Liver (tissue), 9 donors: Measurements from ENCODE around the gene KLK10. TPM values are rescaled to one million over a fixed set of nuclear protein-coding genes. Genes with fewer than 3 reads are reported as not detected.

Source experiments
- DNase-seq: peaks from one replicate; pipeline ENCODE4 v3.0.0-alpha.2; 2017; ENCODE audit warnings: low spot score
- H3K27ac ChIP-seq, 2 donors: one replicate each; pipeline ENCODE4 v1.7.0; 2013; ENCODE audit warnings: inconsistent platforms in 2 of 2, low read length in 2 of 2, control low read depth in 1 of 2, low read depth in 1 of 2, mild to moderate bottlenecking in 1 of 2
- H3K27me3 ChIP-seq, 4 donors: one replicate each; pipeline versions ENCODE4 v1.6.1 to v1.7.0; 2013; ENCODE audit warnings: low read length in 3 of 4, inconsistent platforms in 1 of 4, mild to moderate bottlenecking in 1 of 4, moderate library complexity in 1 of 4; ENCODE audit not compliant: control insufficient read depth in 4 of 4, insufficient read depth in 4 of 4
- H3K36me3 ChIP-seq, 4 donors: one replicate each; pipeline versions ENCODE4 v1.6.1 to v1.7.0; 2013; ENCODE audit warnings: low read length in 3 of 4, mild to moderate bottlenecking in 3 of 4, low read depth in 1 of 4, moderate library complexity in 1 of 4; ENCODE audit not compliant: control insufficient read depth in 4 of 4, insufficient read depth in 3 of 4
- H3K4me1 ChIP-seq, 4 donors: one replicate each; pipeline versions ENCODE4 v1.6.1 to v1.7.0; 2013; ENCODE audit warnings: low read length in 3 of 4, mild to moderate bottlenecking in 3 of 4, moderate library complexity in 1 of 4; ENCODE audit not compliant: control insufficient read depth in 4 of 4, insufficient read depth in 4 of 4
- H3K4me3 ChIP-seq, 3 donors: one replicate each; pipeline versions ENCODE4 v1.6.1 to v1.7.0; 2013; ENCODE audit warnings: low read length in 3 of 3, control low read depth in 1 of 3, low read depth in 1 of 3, mild to moderate bottlenecking in 1 of 3
- H3K9ac ChIP-seq, 2 donors: one replicate each; pipeline ENCODE4 v1.7.0; 2013; ENCODE audit warnings: low read length in 2 of 2, mild to moderate bottlenecking in 2 of 2, moderate library complexity in 2 of 2, control low read depth in 1 of 2, low read depth in 1 of 2
- H3K9me3 ChIP-seq, 4 donors: one replicate each; pipeline versions ENCODE4 v1.6.1 to v1.7.0; 2013; ENCODE audit warnings: low read length in 3 of 4; ENCODE audit not compliant: control insufficient read depth in 4 of 4
- EGR1 ChIP-seq, 2 donors: IDR thresholded peaks; 2 replicates each; pipeline ENCODE4 v1.6.1; 2016 to 2018; ENCODE audit warnings: antibody characterized with exemption in 2 of 2, low read depth in 2 of 2
- FOXA2 ChIP-seq: IDR thresholded peaks from 2 replicates; pipeline ENCODE4 v1.6.1; 2016; ENCODE audit warnings: antibody characterized with exemption
- GABPA ChIP-seq, 2 donors: IDR thresholded peaks in 1 of 2; conservative IDR thresholded peaks in 1 of 2; 2 replicates each; pipeline ENCODE4 v1.6.1; 2016; ENCODE audit warnings: antibody characterized with exemption in 2 of 2, mild to moderate bottlenecking in 1 of 2, moderate library complexity in 1 of 2
- HNF4A ChIP-seq, 2 donors: conservative IDR thresholded peaks; 2 replicates each; pipeline ENCODE4 v1.6.1; 2016; ENCODE audit warnings: antibody characterized with exemption in 2 of 2, mild to moderate bottlenecking in 2 of 2
- JUND ChIP-seq, 2 donors: IDR thresholded peaks; 2 replicates each; pipeline ENCODE4 v1.6.1; 2016; ENCODE audit warnings: antibody characterized with exemption in 2 of 2
- MAX ChIP-seq: IDR thresholded peaks from 2 replicates; pipeline ENCODE4 v1.6.1; 2016; ENCODE audit warnings: antibody characterized with exemption
- RAD21 ChIP-seq, 2 donors: IDR thresholded peaks; 2 replicates each; pipeline ENCODE4 v1.6.1; 2016; ENCODE audit warnings: antibody characterized with exemption in 2 of 2, mild to moderate bottlenecking in 2 of 2
- RXRA ChIP-seq, 2 donors: IDR thresholded peaks; 2 replicates each; pipeline ENCODE4 v1.6.1; 2017 to 2018; ENCODE audit warnings: antibody characterized with exemption in 2 of 2, mild to moderate bottlenecking in 1 of 2
- YY1 ChIP-seq: IDR thresholded peaks from 2 replicates; pipeline ENCODE4 v1.6.1; 2016; ENCODE audit warnings: antibody characterized with exemption, mild to moderate bottlenecking
- ZBTB33 ChIP-seq: IDR thresholded peaks from 2 replicates; pipeline ENCODE4 v1.6.1; 2016; ENCODE audit warnings: antibody characterized with exemption
- WGBS: extraction: QIAGEN DNeasy Blood & Tissue Kit; methylation state at CpG from one replicate; pipeline ENCODE4 v1.1.7; 2013; 5-methylcytosine and 5-hydroxymethylcytosine counted together
- polyA plus RNA-seq, 2 donors: library from polyadenylated mRNA; stranded (reverse) in 1 of 2; unstranded in 1 of 2; fragments of 200-250 nt in 1 of 2; fragments of >200 nt in 1 of 2; fragmentation: Nextera tagmentation in 1 of 2; extraction: Ambion mirVana in 1 of 2; gene quantifications; one replicate each; pipeline versions ENCODE4 v1.2.1 to v1.2.3, GENCODE V29; 2013 to 2015
- total RNA-seq, 2 donors: library from RNA; depleted of rRNA; stranded (reverse); fragments of >200 nt; gene quantifications; one replicate each; pipeline ENCODE4 v1.2.3, GENCODE V29; 2014
- TF ChIP-seq, protein P1 (sequence below): fragments of 150-350 bp; IDR thresholded peaks from 2 replicates; pipeline ENCODE4 v1.5.1; 2017; ENCODE audit warnings: improper control_type of control experiment, low read depth, low read length; ENCODE audit not compliant: missing input control
- TF ChIP-seq, protein P2 (sequence below): IDR thresholded peaks from 2 replicates; pipeline ENCODE4 v1.6.1; 2016; ENCODE audit warnings: antibody characterized with exemption
- donor health status: healthy.
- donor health status: healthy.
- donor health status: healthy.
- donor health status: healthy.
- donor health status: healthy.

The KLK10 gene
- total and polyA plus RNA-seq, 4 donors = 0.06 TPM; not detected in 3

GRCh38 chr19:51010066-51010795 lies 9.3 kb downstream of the KLK10 start:
- peaks cover 0 to 2% (median 0%) of the 10 kb centered on the region in 4 donors for H3K27me3 ChIP-seq
- 63% methylated on average over 4 of the region's 4 CpGs for WGBS
- no peaks in the 10 kb centered on the region for H3K36me3 ChIP-seq
- H3K4me3 ChIP-seq = no peak overlapping the region
- H3K27ac ChIP-seq = no peak overlapping the region
- no peaks in the 10 kb centered on the region for H3K4me1 ChIP-seq
- H3K9ac ChIP-seq = no peak overlapping the region
- no peaks in the 10 kb centered on the region for H3K9me3 ChIP-seq
- TF ChIP-seq RAD21 (IDR thresholded peaks at IDR 0.05) (no peak), FOXA2 (no peak), JUND (IDR thresholded peaks at IDR 0.05) (no peak)
- no peak for DNase-seq

DNA sequence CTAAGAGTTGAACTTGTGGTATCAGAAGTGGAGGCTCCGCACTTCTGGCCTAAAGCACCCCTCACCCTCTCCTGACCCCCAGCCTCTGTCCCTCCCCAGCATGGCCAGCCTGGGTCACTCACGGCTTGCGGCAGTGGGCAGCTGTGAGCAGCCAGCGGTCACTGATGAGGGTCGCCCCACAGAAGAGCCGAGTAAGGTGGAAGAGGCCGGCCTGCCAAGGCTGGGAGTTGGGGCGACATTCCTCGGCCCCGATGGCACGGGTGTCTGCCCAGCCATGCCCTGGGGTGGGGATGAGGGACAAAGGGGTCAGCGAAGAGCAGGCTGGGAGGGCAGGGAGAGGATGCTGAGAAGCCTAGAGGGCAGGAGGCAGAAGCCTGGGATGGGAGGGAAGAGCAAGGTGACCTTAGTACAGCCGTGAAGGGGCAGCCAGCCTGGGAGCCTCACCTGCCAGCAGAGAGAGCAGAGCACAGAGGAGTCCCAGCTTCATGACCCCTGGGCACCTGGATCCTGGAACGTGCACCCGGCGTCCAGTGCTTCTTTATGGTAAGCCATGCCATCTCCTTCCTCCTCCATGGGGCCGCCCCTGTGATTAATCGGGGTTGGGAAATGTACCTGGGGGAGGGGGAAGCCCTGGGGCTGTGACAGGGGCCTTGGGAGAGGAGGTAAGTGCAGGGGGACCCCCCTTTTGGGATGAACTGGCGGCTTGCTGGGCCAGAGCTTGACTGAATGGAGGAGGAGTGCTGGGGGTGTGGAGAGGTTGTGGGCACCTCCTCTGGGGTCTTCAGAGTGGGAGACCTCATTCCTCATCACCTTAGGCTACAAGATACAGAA lies 10.2 kb downstream of the KLK10 start:
- WGBS = 65% methylated on average over 19 of the region's 19 CpGs
- H3K27me3 ChIP-seq = no peaks in the 10 kb centered on the region
- no peak for DNase-seq

DNA sequence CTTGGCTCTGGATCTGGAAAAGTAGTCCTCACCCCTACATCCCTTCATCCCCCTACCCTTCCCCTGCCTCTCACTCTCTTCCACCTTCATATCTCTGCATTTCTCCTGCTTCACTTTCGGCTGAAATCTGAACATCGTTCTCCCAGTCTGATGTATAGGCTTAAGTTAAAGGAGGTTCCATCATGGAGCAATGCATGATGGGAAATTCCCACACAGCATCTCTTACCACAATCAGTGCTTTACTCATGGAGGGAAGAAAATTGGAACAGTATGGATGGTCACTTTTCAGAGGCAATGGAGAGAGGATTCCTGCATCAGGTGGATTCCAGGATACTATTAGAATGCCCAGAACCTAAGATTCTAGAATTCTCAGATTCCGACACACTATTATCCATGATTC lies 12.0 kb downstream of the KLK10 start:
- no peak for TF ChIP-seq GABPA (IDR thresholded peaks at IDR 0.05 in 1 of 2, conservative IDR thresholded peaks at IDR 0.05 in 1 of 2)
- TF ChIP-seq, protein P1, sequence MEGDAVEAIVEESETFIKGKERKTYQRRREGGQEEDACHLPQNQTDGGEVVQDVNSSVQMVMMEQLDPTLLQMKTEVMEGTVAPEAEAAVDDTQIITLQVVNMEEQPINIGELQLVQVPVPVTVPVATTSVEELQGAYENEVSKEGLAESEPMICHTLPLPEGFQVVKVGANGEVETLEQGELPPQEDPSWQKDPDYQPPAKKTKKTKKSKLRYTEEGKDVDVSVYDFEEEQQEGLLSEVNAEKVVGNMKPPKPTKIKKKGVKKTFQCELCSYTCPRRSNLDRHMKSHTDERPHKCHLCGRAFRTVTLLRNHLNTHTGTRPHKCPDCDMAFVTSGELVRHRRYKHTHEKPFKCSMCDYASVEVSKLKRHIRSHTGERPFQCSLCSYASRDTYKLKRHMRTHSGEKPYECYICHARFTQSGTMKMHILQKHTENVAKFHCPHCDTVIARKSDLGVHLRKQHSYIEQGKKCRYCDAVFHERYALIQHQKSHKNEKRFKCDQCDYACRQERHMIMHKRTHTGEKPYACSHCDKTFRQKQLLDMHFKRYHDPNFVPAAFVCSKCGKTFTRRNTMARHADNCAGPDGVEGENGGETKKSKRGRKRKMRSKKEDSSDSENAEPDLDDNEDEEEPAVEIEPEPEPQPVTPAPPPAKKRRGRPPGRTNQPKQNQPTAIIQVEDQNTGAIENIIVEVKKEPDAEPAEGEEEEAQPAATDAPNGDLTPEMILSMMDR = no peak
- no peaks in the 10 kb centered on the region for H3K9me3 ChIP-seq
- no peak overlapping the region for H3K27ac ChIP-seq
- H3K36me3 ChIP-seq = no peaks in the 10 kb centered on the region
- no peak overlapping the region for H3K4me3 ChIP-seq
- no peaks in the 10 kb centered on the region for H3K4me1 ChIP-seq
- H3K27me3 ChIP-seq = peaks cover 0 to 2% (median 0%) of the 10 kb centered on the region in 4 donors
- DNase-seq = no peak
- 80% methylated on average over 3 of the region's 3 CpGs for WGBS
- H3K9ac ChIP-seq = no peak overlapping the region

More for the DNA sequence above, 10.2 kb downstream of the KLK10 start:
- Histone ChIP-seq H3K4me1 (no peaks in the 10 kb centered on the region), H3K9ac (no peak overlapping the region), H3K4me3 (no peak overlapping the region), H3K36me3 (no peaks in the 10 kb centered on the region), H3K27ac (no peak overlapping the region), H3K9me3 (no peaks in the 10 kb centered on the region)
- no peak for TF ChIP-seq FOXA2
- TF ChIP-seq RAD21 (IDR thresholded peaks at IDR 0.05) = no peak
- no peak for TF ChIP-seq MAX
- TF ChIP-seq, protein P2, sequence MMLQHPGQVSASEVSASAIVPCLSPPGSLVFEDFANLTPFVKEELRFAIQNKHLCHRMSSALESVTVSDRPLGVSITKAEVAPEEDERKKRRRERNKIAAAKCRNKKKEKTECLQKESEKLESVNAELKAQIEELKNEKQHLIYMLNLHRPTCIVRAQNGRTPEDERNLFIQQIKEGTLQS = no peak
- no peak for TF ChIP-seq HNF4A (conservative IDR thresholded peaks at IDR 0.05)
- no peak for TF ChIP-seq RXRA (IDR thresholded peaks at IDR 0.05)
- no peak for TF ChIP-seq ZBTB33
- no peak for TF ChIP-seq GABPA (IDR thresholded peaks at IDR 0.05 in 1 of 2, conservative IDR thresholded peaks at IDR 0.05 in 1 of 2)
- no peak for TF ChIP-seq JUND (IDR thresholded peaks at IDR 0.05)
- no peak for TF ChIP-seq EGR1 (IDR thresholded peaks at IDR 0.05; ENCODE audit: low read depth in 2 of 2)
- TF ChIP-seq YY1 = no peak
